HG02798 (cell line): Measurements from ENCODE around the gene PPP1R15B.

Experiments used
- ATAC-seq: cut with Tn5 transposase; IDR thresholded peaks from one replicate; pipeline ENCODE4 v1.9.1; 2021; ENCODE audit warnings: mild to moderate bottlenecking; ENCODE audit not compliant: unreplicated experiment, poor library complexity

Gene PPP1R15B

GRCh38 chr1:204445860-204446412 is 34.3 kb upstream of the PPP1R15B start:
- no peak for ATAC-seq

- ATAC-seq = no peak
Measured at GRCh38 chr1:204443871-204444581, 32.4 kb upstream of the PPP1R15B start.

DNA sequence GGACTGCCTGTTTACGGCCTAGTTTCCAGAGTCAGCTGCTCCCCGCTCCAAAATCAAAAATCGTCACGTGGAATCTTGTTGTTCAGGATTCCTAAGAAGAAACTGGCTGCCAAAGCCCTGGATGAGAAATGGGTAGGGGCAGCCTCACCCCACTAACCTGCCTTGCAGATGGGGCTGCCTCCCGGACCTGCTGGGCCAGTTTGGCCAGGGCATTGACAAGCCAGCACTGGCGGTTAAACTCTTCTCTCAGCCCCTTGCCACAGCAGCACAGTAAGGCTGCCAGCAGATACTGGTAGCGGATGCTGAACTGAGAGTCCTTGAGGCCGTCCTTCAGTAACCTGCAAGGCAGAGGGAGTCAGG is 31.6 kb upstream of the PPP1R15B start:
- ATAC-seq = no peak

DNA sequence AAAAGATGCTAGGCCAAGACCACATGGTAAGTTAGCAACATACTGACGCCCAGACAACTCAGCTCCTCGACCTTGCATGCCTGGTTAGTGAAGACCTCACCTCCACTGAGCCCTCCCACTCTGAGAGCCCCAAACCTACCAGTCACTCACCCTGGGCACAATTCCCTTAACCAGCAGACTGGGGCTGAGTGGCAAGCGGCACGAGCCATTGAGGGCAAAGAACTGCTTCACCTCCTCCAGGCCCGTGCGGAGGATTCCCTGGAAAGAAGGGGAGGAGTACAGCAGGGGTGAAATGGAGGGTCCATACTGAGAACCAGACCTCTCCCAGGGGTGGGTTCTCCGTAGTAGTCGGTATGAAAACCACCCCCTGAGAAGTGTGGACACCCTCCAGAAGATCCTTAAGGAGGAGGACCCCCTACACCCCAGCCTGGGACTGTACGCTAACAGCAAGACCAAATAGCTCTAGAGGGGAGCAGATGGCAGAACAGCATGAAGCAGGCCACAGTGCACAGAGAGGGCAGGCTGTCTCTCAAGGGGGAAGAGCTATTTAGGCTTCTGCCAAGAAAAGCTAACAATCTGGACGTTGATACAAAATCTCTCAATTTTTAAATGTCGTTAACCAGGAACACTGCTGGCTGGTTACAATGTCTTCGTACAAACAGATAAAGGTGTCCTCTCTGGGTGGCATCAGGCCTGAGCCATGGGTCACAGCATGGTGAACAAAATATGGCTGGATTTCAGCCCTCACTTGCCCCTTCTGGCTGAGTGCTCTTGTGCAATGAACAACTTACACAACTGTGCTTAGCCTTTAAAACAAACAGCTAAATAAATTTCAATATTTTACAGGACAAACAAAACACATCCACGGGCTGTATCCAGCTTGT is 31.0 kb upstream of the PPP1R15B start:
- ATAC-seq = no peak

GRCh38 chr1:204441558-204441957 is 29.9 kb upstream of the PPP1R15B start:
- ATAC-seq = no peak

DNA sequence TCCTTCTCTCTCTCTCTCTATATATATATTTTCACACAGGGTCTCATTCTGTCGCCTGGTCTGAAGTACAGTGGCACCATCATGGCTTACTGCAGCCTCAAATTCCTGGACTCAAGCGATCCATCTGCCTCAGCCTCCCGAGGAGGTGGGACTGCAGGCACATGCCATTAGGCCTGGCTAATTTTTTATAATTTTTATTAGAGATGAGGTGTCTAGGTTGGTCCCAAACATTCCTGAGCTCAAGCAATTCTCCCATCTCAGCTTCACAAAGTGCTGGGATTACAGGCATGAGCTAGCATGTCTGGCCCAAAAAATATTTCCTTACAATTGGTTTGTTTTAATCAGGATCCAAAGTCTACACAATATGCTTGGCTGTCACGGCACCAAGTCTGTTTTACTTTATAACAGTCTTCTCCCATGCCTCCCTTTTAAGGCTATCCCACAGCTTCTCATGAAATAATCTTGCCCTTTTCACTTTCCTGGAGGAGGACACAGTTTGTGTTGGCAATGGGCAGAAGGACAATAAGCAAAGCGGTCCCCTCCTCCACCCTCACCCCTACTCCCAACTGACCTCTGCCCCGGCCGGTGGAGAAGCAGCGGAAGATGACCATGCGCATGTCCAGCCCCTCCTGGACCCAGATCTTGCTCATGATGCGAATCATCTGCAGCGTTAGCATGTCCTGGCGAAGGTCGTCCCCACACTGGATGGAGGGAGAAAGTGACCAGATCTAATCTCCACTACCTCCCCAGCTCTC is 28.2 kb upstream of the PPP1R15B start:
- ATAC-seq = no peak

GRCh38 chr1:204438628-204439027 is 27.0 kb upstream of the PPP1R15B start:
- ATAC-seq = no peak

DNA sequence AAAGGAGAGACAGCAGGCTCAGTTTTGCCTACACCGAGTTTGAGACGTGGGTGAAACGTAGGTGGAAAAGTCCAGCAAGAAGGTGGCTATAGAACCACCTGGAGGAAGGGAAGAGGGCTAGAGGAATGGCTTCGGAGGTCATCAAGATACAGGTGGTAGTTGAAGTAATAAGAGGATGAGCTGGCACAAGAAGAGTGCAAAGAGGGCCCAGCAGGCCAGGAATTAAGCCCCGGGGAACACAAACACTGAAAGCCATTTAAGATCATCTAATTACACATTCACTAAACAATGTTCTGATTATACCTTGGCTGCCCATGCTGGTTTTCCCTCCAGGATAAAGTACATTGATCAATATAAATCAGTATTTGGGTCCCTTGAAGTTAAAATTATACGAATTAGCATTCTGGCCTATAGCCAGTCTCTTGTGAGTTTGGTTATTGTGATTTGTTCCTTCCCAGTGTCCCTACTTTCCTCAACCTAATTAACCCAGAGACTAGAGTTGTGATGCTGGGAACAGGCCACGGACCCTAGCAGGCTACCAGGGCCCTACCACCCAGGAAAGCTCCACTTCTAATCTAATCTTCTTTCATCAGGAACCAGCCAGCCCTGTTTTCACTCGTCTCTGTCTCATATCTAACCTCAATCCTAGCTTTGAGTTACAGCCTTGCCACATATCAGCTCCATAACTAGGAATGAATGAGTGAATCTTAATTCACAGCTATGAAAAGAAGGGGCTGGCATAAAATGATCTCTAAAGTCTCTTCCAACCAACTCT is 26.4 kb upstream of the PPP1R15B start:
- no peak for ATAC-seq

- ATAC-seq = no peak
Measured at GRCh38 chr1:204435872-204436271, 24.3 kb upstream of the PPP1R15B start.

GRCh38 chr1:204435381-204435831 is 23.8 kb upstream of the PPP1R15B start:
- ATAC-seq = no peak

- ATAC-seq = no peak
Measured at GRCh38 chr1:204434116-204434755, 22.6 kb upstream of the PPP1R15B start.

GRCh38 chr1:204432708-204433107 is 21.1 kb upstream of the PPP1R15B start:
- ATAC-seq = no peak

GRCh38 chr1:204431310-204432184 is 19.9 kb upstream of the PPP1R15B start:
- ATAC-seq = peak; percentile 56

DNA sequence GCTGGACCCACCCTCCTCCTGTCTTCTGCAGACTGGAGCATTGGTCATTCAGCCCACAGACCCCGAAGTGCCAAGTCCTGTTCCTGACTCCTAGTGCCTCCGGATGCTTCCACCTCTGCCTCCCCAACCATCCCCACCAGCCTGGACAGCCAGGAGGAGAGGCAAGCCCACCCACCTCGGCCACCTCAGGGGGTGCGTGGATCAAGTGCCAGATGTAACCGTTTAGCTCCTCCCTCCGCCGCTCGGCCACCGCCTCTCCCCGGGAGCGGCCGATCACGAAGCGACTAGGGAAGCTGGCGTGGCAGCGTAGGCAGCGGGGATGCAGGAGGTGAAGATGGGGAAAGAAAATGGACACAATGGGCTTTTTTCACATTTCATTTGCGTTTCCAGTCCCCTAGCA is 18.1 kb upstream of the PPP1R15B start:
- no peak for ATAC-seq

DNA sequence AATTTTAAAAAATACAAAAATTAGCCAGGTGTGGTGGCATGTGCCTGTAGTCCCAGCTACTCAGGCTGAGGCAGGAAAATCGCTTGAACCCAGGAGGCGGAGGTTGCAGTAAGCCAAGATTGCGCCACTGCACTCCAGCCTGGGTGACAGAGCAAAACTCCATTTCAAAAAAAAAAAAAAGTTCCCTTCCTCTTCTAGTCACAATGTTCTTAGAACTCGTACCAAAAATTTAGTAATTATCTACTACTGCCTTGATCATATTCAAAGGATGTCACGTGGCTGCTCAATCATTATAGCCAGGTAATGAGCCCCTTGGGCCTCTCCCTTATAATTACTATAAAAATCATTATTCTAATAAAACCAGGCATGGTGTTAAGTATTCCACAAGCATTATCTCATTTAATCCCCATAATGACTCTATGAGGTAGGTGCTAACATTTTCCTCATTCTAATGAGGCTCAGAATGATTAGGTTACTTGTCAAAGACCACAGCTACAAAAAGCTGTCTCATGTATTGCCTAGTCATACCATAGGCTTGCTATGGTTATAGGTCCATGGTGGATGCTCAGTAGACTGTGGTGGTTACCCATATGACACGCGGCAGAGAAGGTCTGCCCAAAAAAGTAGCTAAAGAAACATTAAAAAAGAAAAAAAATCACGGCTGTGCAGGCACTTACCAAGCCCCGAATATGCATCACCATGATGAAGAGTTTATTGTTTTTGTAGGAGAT is 15.5 kb upstream of the PPP1R15B start:
- no peak for ATAC-seq

DNA sequence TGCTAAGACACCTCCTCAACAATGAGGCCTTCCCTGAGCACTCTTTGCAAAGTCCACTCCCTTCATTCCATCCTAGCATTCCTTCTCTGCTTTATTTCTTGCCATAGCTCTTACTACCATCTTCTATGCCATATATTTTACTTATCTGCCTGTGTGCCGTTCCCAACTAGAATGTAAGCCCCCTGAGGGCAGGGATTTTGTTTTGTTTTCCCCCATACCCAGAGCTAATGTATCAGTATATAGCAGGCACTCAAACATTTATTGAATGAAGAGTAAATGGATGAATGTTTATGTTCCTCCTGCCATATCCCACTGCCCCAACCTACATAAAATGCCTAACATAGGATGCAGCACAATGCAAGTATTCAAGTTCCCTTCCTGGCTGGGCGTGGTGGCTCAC is 14.9 kb upstream of the PPP1R15B start:
- ATAC-seq = no peak

- no peak for ATAC-seq
Measured at GRCh38 chr1:204426035-204426436, 14.4 kb upstream of the PPP1R15B start.

DNA sequence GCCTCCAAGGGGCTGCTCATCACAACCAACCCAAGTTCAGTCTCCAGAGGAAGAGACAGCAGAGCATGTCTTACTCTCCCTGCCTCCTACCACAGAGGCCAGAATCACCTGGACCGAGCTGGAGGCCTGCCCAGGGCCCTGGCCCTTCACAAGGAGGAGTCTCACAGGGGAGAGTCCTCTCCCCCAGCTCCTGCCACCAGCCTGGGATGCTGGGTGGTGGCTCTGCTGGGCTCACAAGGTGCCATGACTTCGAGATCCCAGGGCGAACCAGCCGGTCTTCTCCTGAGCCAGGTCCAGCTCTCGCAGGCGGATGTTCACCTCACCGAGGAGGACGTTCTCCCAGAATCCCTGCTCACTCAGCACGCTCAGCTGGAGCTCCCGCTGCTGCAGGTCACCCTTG is 13.0 kb upstream of the PPP1R15B start:
- ATAC-seq = no peak
